RCC 7860 (cell line): ENCODE data around the gene C17orf107.

Experiments used
- DNase-seq: peaks from one replicate; pipeline ENCODE4 v3.0.0-alpha.2; 2015; ENCODE audit warnings: low spot score
- FAIRE-seq: peaks from 2 replicates; lab custom pipeline; 2012; peaks lifted over from hg19 to GRCh38; lab: Jason Lieb, UNC

The C17orf107 gene

GRCh38 chr17:4870855-4871254 lies 28.5 kb upstream of the C17orf107 start:
- FAIRE-seq (no peak), DNase-seq (no peak)

- no peak for DNase-seq
- FAIRE-seq = no peak
Observed at GRCh38 chr17:4872786-4873185, 26.6 kb upstream of the C17orf107 start.

- DNase-seq = no peak
- FAIRE-seq = no peak
Observed at GRCh38 chr17:4877089-4877488, 22.2 kb upstream of the C17orf107 start.

GRCh38 chr17:4879601-4880000 lies 19.7 kb upstream of the C17orf107 start:
- DNase-seq (no peak), FAIRE-seq (no peak)

DNA sequence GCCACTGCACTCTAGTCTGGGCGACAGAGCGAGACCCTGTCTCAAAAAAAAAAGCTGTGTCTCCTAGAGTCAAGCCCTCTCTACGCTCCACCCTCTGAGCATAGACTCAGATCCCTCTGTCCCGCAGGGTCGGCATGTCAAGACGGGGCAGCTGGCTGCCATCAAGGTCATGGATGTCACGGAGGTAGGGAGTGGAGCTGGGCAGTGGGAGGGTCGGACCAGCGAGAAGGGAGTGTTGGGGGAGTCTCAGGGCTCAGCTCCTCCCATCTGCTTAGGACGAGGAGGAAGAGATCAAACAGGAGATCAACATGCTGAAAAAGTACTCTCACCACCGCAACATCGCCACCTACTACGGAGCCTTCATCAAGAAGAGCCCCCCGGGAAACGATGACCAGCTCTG lies 18.5 kb upstream of the C17orf107 start:
- no peak for DNase-seq
- FAIRE-seq = no peak

- FAIRE-seq = no peak
Observed at GRCh38 chr17:4881761-4882555, 17.4 kb upstream of the C17orf107 start.

DNA sequence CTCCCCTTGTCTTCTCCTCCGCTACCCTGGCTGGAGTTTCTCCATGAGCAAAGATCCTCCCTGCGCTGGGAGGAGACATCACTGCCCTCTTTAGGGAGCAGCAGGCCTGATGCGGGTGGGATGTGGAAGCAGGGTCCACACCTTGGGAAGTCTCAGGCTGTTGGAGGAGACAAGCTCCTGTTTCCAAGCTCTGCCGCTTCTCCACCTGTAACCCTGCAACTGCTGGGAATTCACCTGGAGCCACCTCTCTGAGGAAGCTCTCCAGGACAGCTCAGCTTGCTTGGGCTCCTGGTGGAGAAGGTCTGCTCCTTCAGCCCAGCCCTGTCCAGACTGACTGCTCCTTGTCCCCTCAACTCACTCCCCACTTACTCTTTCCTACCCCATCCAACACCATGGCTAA lies 14.8 kb upstream of the C17orf107 start:
- FAIRE-seq = no peak
- no peak for DNase-seq

More at GRCh38 chr17:4881761-4882555, 17.4 kb upstream of the C17orf107 start:
- peak; percentile 20 for DNase-seq

- no peak for FAIRE-seq
Observed at GRCh38 chr17:4886830-4887229, 12.5 kb upstream of the C17orf107 start.

GRCh38 chr17:4887581-4887980 lies 11.8 kb upstream of the C17orf107 start:
- FAIRE-seq (no peak), DNase-seq (no peak)

More at GRCh38 chr17:4886830-4887229, 12.5 kb upstream of the C17orf107 start:
- DNase-seq = no peak

GRCh38 chr17:4891411-4892410 lies 7.6 kb upstream of the C17orf107 start:
- FAIRE-seq = no peak

DNA sequence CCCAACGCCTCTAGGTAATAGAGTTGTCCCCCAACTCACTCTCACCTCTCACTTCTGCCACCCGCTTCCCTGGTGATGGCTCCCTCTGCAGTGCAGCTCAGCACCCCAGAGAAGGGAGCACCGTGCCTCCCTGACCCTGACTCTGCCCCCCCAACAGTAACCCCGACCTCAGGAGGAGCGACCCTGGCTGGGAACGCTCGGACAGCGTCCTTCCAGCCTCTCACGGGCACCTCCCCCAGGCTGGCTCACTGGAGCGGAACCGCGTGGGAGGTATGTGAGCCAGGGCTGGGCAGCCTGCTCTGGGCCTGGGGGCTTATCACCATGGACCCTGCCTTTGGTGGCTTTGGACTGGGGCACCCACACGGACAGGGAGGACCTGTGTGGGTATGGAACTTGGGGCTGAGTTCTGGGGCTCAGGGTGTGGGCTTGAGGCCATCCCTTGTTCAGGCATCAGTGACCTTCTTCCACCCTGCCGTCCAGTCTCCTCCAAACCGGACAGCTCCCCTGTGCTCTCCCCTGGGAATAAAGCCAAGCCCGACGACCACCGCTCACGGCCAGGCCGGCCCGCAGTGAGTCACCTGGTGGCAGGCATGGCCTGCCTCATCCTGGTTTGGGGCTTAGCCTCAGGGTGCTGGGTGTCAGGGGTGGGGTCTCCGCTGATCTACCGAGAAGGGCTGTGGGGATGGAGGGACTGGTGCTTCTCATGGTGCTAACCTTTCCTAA lies 6.7 kb upstream of the C17orf107 start:
- DNase-seq = no peak
- FAIRE-seq = no peak

More at GRCh38 chr17:4891411-4892410, 7.6 kb upstream of the C17orf107 start:
- no peak for DNase-seq

DNA sequence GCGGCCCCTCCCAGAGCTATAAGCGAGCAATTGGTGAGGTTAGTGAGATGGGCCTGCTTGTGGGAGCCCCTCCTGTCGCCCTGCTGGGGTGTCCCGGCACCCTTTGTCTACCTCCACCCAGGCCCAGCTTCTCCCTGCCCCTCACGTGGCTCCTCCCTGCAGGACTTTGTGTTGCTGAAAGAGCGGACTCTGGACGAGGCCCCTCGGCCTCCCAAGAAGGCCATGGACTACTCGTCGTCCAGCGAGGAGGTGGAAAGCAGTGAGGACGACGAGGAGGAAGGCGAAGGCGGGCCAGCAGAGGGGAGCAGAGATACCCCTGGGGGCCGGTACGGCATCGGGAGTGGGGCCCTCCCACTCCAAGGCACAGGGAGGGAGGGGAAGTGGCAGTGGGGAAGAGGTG lies 6.1 kb upstream of the C17orf107 start:
- FAIRE-seq (no peak), DNase-seq (no peak)

GRCh38 chr17:4893721-4894560 lies 5.4 kb upstream of the C17orf107 start:
- no peak for DNase-seq
- no peak for FAIRE-seq

DNA sequence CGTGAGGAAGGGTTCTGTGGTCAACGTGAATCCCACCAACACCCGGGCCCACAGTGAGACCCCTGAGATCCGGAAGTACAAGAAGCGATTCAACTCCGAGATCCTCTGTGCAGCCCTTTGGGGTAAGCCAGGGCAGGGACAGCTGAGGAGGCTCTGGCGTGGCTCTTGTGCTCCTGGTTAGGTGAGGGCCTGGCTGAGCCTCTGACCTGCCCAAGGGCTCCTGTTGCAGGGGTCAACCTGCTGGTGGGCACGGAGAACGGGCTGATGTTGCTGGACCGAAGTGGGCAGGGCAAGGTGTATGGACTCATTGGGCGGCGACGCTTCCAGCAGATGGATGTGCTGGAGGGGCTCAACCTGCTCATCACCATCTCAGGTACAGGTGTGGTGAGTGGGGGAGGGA lies 4.2 kb upstream of the C17orf107 start:
- FAIRE-seq = no peak
- DNase-seq = no peak

- DNase-seq = no peak
- no peak for FAIRE-seq
Observed at GRCh38 chr17:4895657-4896331, 3.5 kb upstream of the C17orf107 start.

GRCh38 chr17:4896332-4897197 lies 2.8 kb upstream of the C17orf107 start:
- FAIRE-seq (no peak), DNase-seq (no peak)

- DNase-seq (no peak), FAIRE-seq (no peak)
Observed at GRCh38 chr17:4897198-4897687, 2.1 kb upstream of the C17orf107 start.

DNA sequence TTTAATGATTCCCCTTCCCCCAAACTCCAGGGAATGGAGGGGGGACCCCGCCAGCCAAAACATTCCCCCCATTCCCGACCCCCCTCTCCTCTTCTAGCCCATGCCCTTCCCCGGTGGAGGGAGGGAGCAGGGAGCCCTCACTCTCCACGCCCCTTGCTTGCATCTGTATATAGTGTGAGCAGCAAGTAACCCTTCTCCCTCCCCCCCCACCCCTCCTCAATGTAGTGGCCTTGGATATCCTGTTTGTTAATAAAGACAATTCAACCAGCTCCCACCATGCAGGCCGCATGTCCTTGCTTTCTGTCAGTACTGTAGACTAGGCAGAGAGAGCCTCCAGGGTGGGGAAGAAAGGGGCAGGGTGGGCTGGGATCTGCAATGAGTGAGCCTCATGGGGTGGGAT lies 1.6 kb upstream of the C17orf107 start:
- DNase-seq (no peak), FAIRE-seq (no peak)
